HepG2 (cell line): ENCODE measurements around the gene TMEM63B. TPM values are rescaled to one million over a fixed set of nuclear protein-coding genes. Genes with fewer than 3 reads are reported as not detected.

Experiments
- ELF3 ChIP-seq: IDR thresholded peaks from 2 replicates; pipeline ENCODE4 v1.6.1; 2016; ENCODE audit warnings: missing genetic modification reagents, missing compliant biosample characterization
- GATAD1 ChIP-seq: IDR thresholded peaks from 2 replicates; pipeline ENCODE4 v1.6.1; 2016; ENCODE audit warnings: missing genetic modification reagents, missing compliant biosample characterization
- HNF4A ChIP-seq: sonication (generic); formaldehyde crosslinking; IDR thresholded peaks from 2 replicates; pipeline ENCODE4 v1.4.0; 2020; ENCODE audit warnings: missing genetic modification reagents
- HNF4G ChIP-seq, 2 experiments: sonication (generic) in 1 of 2; formaldehyde crosslinking in 1 of 2; IDR thresholded peaks; 2 replicates each; pipeline versions ENCODE4 v1.4.0 to v1.6.1; 2011 to 2020; ENCODE audit warnings: borderline replicate concordance in 2 of 2, low read depth in 2 of 2, mild to moderate bottlenecking in 2 of 2, low read length in 1 of 2, missing genetic modification reagents in 1 of 2, moderate library complexity in 1 of 2
- MEF2D ChIP-seq: sonication (generic); formaldehyde crosslinking; IDR thresholded peaks from 2 replicates; pipeline ENCODE4 v1.5.1; 2020; ENCODE audit warnings: mild to moderate bottlenecking, missing genetic modification reagents
- MIXL1 ChIP-seq: IDR thresholded peaks from 2 replicates; pipeline ENCODE4 v1.6.1; 2016
- NFYC ChIP-seq: IDR thresholded peaks from 2 replicates; pipeline ENCODE4 v1.6.1; 2016; ENCODE audit warnings: missing genetic modification reagents, missing compliant biosample characterization
- RARA ChIP-seq: IDR thresholded peaks from 2 replicates; pipeline ENCODE4 v1.6.1; 2016; ENCODE audit warnings: missing genetic modification reagents, missing compliant biosample characterization
- RBFOX2 ChIP-seq: fragments of 200-400 bp; formaldehyde crosslinking; IDR thresholded peaks from 2 replicates; pipeline ENCODE4 v1.6.1; 2017; ENCODE audit warnings: low read depth, mild to moderate bottlenecking, low read length
- RNF2 ChIP-seq: fragments of 450-650 bp; conservative IDR thresholded peaks from 2 replicates; pipeline ENCODE4 v1.6.1; 2016; ENCODE audit warnings: low read depth
- SP4 ChIP-seq: sonication (generic); formaldehyde crosslinking; IDR thresholded peaks from 2 replicates; pipeline ENCODE4 v1.8.1; 2023; ENCODE audit warnings: mild to moderate bottlenecking, missing genetic modification reagents
- TCF7L2 ChIP-seq: IDR thresholded peaks from 2 replicates; pipeline ENCODE4 v1.6.1; 2011; ENCODE audit warnings: mild to moderate bottlenecking, low read depth, low read length, moderate library complexity
- TEAD3 ChIP-seq: optimal IDR thresholded peaks from 2 replicates; pipeline ENCODE3; 2016; ENCODE audit warnings: borderline replicate concordance
- ZNF121 ChIP-seq: sonication (generic); formaldehyde crosslinking; IDR thresholded peaks from 2 replicates; pipeline ENCODE4 v1.5.0; 2020; ENCODE audit warnings: mild to moderate bottlenecking, missing genetic modification reagents
- ZNF501 ChIP-seq: sonication (generic); formaldehyde crosslinking; IDR thresholded peaks from 2 replicates; pipeline ENCODE4 v1.5.1; 2020; ENCODE audit warnings: mild to moderate bottlenecking, moderate library complexity, missing genetic modification reagents
- ZNF629 ChIP-seq: sonication (generic); formaldehyde crosslinking; conservative IDR thresholded peaks from 2 replicates; pipeline ENCODE4 v1.5.0; 2020; ENCODE audit warnings: missing genetic modification reagents
- ZNF644 ChIP-seq: IDR thresholded peaks from 2 replicates; pipeline ENCODE4 v1.6.1; 2016; ENCODE audit warnings: low read depth
- polyA plus RNA-seq, 8 experiments: library from polyadenylated mRNA; depleted of rRNA in 3 of 8; stranded (reverse) in 7 of 8; unstranded in 1 of 8; fragments of >200 nt; fragmentation: Illumina TruSeq in 4 of 8; extraction: Trizol in 4 of 8; gene quantifications; 2 replicates each; pipeline versions ENCODE4 v1.2.1 to v1.2.3, GENCODE V29; 2011 to 2016; ENCODE audit warnings: low read depth in 4 of 8, missing spikeins in 1 of 8, mixed read lengths in 1 of 8; ENCODE audit not compliant: insufficient read depth in 1 of 8
- total RNA-seq, 5 experiments: library from RNA; depleted of rRNA; stranded (reverse); fragments of >200 nt; fragmentation: Illumina TruSeq; extraction: Trizol; gene quantifications; 2 replicates each; pipeline ENCODE4 v1.2.3, GENCODE V29; 2016; ENCODE audit warnings: low read depth in 1 of 5
- TF ChIP-seq, protein P1 (sequence below): IDR thresholded peaks from 2 replicates; pipeline ENCODE4 v1.6.1; 2016; ENCODE audit warnings: low read depth
- TF ChIP-seq, protein P2 (sequence below): sonication (generic); formaldehyde crosslinking; IDR thresholded peaks from 2 replicates; pipeline ENCODE4 v1.5.1; 2020; ENCODE audit warnings: mild to moderate bottlenecking, missing genetic modification reagents, moderate library complexity
- TF ChIP-seq, protein P3 (sequence below): sonication (generic); formaldehyde crosslinking; IDR thresholded peaks from 2 replicates; pipeline ENCODE4 v1.5.0; 2020; ENCODE audit warnings: mild to moderate bottlenecking, missing genetic modification reagents, borderline replicate concordance
- TF ChIP-seq, protein P4 (sequence below): IDR thresholded peaks from 2 replicates; pipeline ENCODE4 v1.6.1; 2012; ENCODE audit warnings: inconsistent platforms
- TF ChIP-seq, protein P5 (sequence below): sonication (generic); formaldehyde crosslinking; IDR thresholded peaks from 2 replicates; pipeline ENCODE4 v1.9.0; 2022; ENCODE audit warnings: missing genetic modification reagents, mild to moderate bottlenecking, borderline replicate concordance

The TMEM63B gene
- total and polyA plus RNA-seq, 2 of the 13 experiments (the other 11 are each of a cell fraction or from before 2014, with no cell fraction given), result 27.4 to 75.8 TPM

DNA sequence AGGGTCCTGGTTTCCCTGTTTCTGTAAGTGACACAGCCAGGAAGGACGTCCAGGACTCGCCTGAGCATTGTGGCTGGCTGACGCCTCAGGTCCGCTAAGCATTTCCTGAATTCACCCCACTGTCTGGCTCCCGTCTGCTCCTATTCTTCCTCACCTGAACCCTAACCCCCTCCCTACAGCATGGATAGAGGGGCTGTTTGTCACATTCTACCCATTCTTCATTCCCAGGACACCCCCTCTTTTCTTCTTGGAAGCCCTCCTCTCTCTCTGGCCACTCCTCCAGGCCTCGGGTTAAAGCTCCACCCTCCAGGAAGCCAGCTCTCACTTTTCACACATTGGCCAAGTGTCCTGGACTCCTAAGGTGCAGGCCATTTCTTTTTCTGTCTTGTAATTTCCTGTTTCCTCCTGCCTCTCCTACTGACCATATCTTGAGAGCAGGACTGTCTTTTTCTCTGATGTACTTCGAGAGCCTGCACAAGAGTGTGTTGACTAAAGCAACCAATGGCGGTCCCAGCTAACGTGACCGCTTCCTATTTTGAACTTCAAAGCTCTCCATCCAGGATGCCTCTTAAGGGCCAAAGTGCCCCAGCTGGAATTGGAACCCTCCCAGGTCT is 65.2 kb downstream of the TMEM63B start (continued):
- TF ChIP-seq, protein P1, sequence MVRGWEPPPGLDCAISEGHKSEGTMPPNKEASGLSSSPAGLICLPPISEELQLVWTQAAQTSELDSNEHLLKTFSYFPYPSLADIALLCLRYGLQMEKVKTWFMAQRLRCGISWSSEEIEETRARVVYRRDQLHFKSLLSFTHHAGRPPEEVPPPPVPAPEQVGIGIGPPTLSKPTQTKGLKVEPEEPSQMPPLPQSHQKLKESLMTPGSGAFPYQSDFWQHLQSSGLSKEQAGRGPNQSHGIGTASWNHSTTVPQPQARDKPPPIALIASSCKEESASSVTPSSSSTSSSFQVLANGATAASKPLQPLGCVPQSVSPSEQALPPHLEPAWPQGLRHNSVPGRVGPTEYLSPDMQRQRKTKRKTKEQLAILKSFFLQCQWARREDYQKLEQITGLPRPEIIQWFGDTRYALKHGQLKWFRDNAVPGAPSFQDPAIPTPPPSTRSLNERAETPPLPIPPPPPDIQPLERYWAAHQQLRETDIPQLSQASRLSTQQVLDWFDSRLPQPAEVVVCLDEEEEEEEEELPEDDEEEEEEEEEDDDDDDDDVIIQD (CRISPR knock-in tag), result peak; percentile 32; the same call in 1 of the 2 replicates
- TF ChIP-seq ZNF644 (CRISPR knock-in tag) (peak; percentile 11; the same call in 1 of the 2 replicates), ZNF629 (CRISPR knock-in tag) (peak; percentile 32; the same call in 1 of the 2 replicates), RNF2 (peak; percentile 55), ZNF121 (CRISPR knock-in tag) (0 out of 2 replicates have a peak, but pooled peaks have one; percentile 12), TEAD3 (CRISPR knock-in tag) (peak; percentile 4), HNF4G (IDR thresholded peaks at IDR 0.05; ENCODE audit: borderline replicate concordance, low read depth, low read length) (no peak), HNF4G (CRISPR knock-in tag; IDR thresholded peaks at IDR 0.05; ENCODE audit: borderline replicate concordance, low read depth) (no peak), HNF4A (CRISPR knock-in tag) (peak; percentile 47), ELF3 (CRISPR knock-in tag) (peak; percentile 65), TCF7L2 (no peak), RBFOX2 (no peak), MIXL1 (peak; percentile 22; the same call in 1 of the 2 replicates), ZNF501 (CRISPR knock-in tag) (peak; percentile 34; the same call in 1 of the 2 replicates), RARA (CRISPR knock-in tag) (0 out of 2 replicates have a peak, but pooled peaks have one; percentile 7), SP4 (CRISPR knock-in tag) (peak; percentile 30; the same call in 1 of the 2 replicates), GATAD1 (peak; percentile 21; the same call in 1 of the 2 replicates), MEF2D (CRISPR knock-in tag) (0 out of 2 replicates have a peak, but pooled peaks have one; percentile 25), NFYC (CRISPR knock-in tag) (0 out of 2 replicates have a peak, but pooled peaks have one; percentile 11)
- TF ChIP-seq, protein P2, sequence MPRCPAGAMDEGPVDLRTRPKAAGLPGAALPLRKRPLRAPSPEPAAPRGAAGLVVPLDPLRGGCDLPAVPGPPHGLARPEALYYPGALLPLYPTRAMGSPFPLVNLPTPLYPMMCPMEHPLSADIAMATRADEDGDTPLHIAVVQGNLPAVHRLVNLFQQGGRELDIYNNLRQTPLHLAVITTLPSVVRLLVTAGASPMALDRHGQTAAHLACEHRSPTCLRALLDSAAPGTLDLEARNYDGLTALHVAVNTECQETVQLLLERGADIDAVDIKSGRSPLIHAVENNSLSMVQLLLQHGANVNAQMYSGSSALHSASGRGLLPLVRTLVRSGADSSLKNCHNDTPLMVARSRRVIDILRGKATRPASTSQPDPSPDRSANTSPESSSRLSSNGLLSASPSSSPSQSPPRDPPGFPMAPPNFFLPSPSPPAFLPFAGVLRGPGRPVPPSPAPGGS, result no peak
- TF ChIP-seq, protein P3, sequence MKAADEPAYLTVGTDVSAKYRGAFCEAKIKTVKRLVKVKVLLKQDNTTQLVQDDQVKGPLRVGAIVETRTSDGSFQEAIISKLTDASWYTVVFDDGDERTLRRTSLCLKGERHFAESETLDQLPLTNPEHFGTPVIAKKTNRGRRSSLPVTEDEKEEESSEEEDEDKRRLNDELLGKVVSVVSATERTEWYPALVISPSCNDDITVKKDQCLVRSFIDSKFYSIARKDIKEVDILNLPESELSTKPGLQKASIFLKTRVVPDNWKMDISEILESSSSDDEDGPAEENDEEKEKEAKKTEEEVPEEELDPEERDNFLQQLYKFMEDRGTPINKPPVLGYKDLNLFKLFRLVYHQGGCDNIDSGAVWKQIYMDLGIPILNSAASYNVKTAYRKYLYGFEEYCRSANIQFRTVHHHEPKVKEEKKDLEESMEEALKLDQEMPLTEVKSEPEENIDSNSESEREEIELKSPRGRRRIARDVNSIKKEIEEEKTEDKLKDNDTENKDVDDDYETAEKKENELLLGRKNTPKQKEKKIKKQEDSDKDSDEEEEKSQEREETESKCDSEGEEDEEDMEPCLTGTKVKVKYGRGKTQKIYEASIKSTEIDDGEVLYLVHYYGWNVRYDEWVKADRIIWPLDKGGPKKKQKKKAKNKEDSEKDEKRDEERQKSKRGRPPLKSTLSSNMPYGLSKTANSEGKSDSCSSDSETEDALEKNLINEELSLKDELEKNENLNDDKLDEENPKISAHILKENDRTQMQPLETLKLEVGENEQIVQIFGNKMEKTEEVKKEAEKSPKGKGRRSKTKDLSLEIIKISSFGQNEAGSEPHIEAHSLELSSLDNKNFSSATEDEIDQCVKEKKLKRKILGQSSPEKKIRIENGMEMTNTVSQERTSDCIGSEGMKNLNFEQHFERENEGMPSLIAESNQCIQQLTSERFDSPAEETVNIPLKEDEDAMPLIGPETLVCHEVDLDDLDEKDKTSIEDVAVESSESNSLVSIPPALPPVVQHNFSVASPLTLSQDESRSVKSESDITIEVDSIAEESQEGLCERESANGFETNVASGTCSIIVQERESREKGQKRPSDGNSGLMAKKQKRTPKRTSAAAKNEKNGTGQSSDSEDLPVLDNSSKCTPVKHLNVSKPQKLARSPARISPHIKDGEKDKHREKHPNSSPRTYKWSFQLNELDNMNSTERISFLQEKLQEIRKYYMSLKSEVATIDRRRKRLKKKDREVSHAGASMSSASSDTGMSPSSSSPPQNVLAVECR (CRISPR knock-in tag), result peak; percentile 15; the same call in 1 of the 2 replicates
- TF ChIP-seq, protein P4, sequence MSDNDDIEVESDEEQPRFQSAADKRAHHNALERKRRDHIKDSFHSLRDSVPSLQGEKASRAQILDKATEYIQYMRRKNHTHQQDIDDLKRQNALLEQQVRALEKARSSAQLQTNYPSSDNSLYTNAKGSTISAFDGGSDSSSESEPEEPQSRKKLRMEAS, result peak; percentile 52
- TF ChIP-seq, protein P5, sequence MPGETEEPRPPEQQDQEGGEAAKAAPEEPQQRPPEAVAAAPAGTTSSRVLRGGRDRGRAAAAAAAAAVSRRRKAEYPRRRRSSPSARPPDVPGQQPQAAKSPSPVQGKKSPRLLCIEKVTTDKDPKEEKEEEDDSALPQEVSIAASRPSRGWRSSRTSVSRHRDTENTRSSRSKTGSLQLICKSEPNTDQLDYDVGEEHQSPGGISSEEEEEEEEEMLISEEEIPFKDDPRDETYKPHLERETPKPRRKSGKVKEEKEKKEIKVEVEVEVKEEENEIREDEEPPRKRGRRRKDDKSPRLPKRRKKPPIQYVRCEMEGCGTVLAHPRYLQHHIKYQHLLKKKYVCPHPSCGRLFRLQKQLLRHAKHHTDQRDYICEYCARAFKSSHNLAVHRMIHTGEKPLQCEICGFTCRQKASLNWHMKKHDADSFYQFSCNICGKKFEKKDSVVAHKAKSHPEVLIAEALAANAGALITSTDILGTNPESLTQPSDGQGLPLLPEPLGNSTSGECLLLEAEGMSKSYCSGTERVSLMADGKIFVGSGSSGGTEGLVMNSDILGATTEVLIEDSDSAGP (CRISPR knock-in tag), result peak; percentile 40; the same call in 1 of the 2 replicates
